Thoracic aorta (tissue), 2 donors: ENCODE measurements around the gene CXorf65. TPM values are rescaled to one million over a fixed set of nuclear protein-coding genes. Genes with fewer than 3 reads are reported as not detected.

ENCODE experiments used
- ATAC-seq: fragments of 150-250 bp; one replicate; pipeline ENCODE4 v1.8.0; 2017; ENCODE audit warnings: low read depth; ENCODE audit not compliant: insufficient number of reproducible peaks, low FRiP score
- DNase-seq: peaks from one replicate; pipeline ENCODE4 v3.0.0-alpha.2; 2020; ENCODE audit warnings: low spot score
- H3K27ac ChIP-seq, 2 donors: fragments of 200-600 bp; sonication (generic); 1 replicate in 1 of 2; 2 replicates in 1 of 2; pipeline ENCODE4 v1.5.1; 2016; ENCODE audit warnings: mild to moderate bottlenecking in 2 of 2, moderate library complexity in 2 of 2
- H3K27me3 ChIP-seq: fragments of 200-600 bp; sonication (generic); replicated peaks from 2 replicates; pipeline ENCODE4 v1.6.0; 2016; ENCODE audit warnings: mild to moderate bottlenecking; ENCODE audit not compliant: insufficient read depth
- H3K36me3 ChIP-seq: fragments of 200-600 bp; sonication (generic); one replicate; pipeline ENCODE4 v1.5.1; 2016
- H3K4me1 ChIP-seq, 2 donors: fragments of 200-600 bp; sonication (generic); 1 replicate in 1 of 2; 2 replicates in 1 of 2; pipeline versions ENCODE4 v1.5.1 to v1.6.0; 2016; ENCODE audit warnings: low read depth in 2 of 2, mild to moderate bottlenecking in 1 of 2; ENCODE audit not compliant: control insufficient read depth in 1 of 2
- H3K4me3 ChIP-seq: fragments of 200-600 bp; sonication (generic); 2 replicates; pipeline ENCODE4 v1.5.1; 2016; ENCODE audit warnings: mild to moderate bottlenecking
- H3K9me3 ChIP-seq: fragments of 200-600 bp; sonication (generic); 2 replicates; pipeline ENCODE4 v1.5.1; 2016
- total RNA-seq, 2 donors: library from RNA; depleted of rRNA; stranded (reverse); fragments of >200 nt; gene quantifications; one replicate each; pipeline versions ENCODE4 v1.1.0 to v1.2.3, GENCODE V29; 2016
- TF ChIP-seq, protein P1 (sequence below): fragments of 200-600 bp; sonication (generic); IDR thresholded peaks from one replicate; pipeline ENCODE4 v1.5.1; 2019; ENCODE audit warnings: antibody characterized with exemption

The CXorf65 gene
- total RNA-seq, 2 donors from 2014 or later, result not detected

DNA sequence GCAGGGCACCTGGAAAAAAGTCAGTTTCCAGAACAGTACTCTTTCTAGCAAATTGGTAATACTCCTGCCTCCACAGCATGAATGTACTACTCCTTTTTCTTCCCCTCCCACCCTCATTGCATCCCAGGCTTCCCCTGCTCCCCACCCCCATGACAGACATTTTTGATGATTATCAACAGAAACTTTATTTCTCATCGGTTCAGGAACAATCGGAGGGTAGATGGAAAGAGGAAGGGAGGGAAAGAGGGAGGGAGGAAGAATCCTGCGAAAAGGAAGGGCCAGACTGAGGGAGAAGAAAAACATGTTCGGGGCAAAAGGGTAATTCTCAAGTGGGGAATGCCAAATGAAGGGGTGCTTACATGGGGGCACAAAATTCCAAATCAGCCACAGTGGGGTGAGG lies 705 bp upstream of the CXorf65 start:
- ATAC-seq, result no peak
- no peak overlapping the region for H3K27ac ChIP-seq
- no peak for DNase-seq
- no peaks in the 10 kb centered on the region for H3K9me3 ChIP-seq
- no peak overlapping the region for H3K4me3 ChIP-seq
- H3K27me3 ChIP-seq, result no peaks in the 10 kb centered on the region
- H3K4me1 ChIP-seq, result no peaks in the 10 kb centered on the region
- TF ChIP-seq, protein P1, sequence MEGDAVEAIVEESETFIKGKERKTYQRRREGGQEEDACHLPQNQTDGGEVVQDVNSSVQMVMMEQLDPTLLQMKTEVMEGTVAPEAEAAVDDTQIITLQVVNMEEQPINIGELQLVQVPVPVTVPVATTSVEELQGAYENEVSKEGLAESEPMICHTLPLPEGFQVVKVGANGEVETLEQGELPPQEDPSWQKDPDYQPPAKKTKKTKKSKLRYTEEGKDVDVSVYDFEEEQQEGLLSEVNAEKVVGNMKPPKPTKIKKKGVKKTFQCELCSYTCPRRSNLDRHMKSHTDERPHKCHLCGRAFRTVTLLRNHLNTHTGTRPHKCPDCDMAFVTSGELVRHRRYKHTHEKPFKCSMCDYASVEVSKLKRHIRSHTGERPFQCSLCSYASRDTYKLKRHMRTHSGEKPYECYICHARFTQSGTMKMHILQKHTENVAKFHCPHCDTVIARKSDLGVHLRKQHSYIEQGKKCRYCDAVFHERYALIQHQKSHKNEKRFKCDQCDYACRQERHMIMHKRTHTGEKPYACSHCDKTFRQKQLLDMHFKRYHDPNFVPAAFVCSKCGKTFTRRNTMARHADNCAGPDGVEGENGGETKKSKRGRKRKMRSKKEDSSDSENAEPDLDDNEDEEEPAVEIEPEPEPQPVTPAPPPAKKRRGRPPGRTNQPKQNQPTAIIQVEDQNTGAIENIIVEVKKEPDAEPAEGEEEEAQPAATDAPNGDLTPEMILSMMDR, result no peak
- no peaks in the 10 kb centered on the region for H3K36me3 ChIP-seq

DNA sequence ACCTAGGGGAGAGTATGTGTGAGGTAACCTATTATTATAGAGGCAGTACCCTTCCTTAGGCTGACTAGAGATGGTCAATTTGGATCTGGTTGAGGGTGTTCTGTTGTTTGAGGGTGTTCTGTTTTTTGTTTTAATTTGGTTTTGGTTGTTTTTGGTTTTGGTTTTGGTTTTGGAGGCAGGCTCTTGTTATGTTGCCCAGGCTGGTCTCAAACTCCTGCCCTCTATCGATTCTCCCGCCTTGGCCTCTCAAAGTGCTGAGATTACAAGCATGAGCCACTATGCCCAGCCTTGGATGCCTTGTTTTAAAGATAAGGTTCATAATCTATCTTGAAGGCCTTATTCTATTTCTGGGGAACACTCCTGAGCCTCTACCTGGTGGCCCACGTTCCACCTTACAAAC lies 912 bp downstream of the CXorf65 start:
- H3K4me1 ChIP-seq, result no peaks in the 10 kb centered on the region
- no peak for DNase-seq
- H3K27ac ChIP-seq, result no peak overlapping the region
- H3K36me3 ChIP-seq, result no peaks in the 10 kb centered on the region
- no peak overlapping the region for H3K4me3 ChIP-seq
- TF ChIP-seq, protein P1, result no peak
- ATAC-seq, result no peak
- H3K27me3 ChIP-seq, result no peaks in the 10 kb centered on the region
- no peaks in the 10 kb centered on the region for H3K9me3 ChIP-seq

DNA sequence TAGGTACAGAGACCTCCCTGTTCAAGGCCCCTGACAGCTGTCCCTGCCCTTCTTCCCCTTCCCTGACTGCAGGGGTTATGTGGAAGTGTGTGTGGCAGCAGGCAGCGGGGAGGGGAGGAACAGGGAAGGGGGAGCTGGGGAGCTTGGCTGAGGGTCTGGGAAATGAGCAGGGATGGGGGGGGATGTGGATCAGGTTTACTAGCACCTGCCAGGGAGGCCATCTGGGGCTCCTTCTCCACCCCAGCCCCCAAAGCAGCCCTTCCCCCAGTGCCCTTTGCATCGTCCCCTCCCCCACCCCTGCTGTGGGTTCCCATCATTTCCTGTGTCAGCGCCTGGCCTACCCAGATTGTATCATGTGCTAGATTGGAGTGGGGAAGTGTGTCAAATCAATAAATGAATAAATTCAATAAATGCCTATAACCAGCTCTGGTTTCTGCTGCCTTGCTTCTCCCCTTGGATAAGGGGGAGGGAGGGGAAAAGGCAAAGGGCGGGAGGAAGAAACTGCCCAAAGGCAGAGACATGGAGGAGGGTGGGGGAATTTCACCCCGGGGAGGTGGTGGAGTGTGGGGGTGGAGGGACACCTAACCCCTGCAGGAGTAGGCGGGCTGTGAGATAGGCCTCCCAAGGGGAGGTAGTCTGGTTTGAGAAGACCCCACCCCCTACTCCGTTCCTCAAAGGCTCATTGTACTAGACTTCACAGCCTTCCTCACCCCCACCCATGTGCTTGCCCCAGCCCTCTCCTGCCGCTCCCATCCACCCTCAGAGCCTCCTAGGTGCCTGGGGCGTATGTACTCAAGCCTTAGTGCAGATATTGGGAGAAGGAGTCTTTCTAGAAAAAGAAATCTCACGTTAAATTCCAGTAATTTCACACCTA lies 3.2 kb downstream of the CXorf65 start:
- H3K36me3 ChIP-seq, result no peaks in the 10 kb centered on the region
- H3K4me1 ChIP-seq, result no peaks in the 10 kb centered on the region
- no peak overlapping the region for H3K27ac ChIP-seq
- TF ChIP-seq, protein P1, result no peak
- no peaks in the 10 kb centered on the region for H3K9me3 ChIP-seq
- DNase-seq (no peak), ATAC-seq (no peak)
- no peaks in the 10 kb centered on the region for H3K27me3 ChIP-seq
- H3K4me3 ChIP-seq, result no peak overlapping the region

DNA sequence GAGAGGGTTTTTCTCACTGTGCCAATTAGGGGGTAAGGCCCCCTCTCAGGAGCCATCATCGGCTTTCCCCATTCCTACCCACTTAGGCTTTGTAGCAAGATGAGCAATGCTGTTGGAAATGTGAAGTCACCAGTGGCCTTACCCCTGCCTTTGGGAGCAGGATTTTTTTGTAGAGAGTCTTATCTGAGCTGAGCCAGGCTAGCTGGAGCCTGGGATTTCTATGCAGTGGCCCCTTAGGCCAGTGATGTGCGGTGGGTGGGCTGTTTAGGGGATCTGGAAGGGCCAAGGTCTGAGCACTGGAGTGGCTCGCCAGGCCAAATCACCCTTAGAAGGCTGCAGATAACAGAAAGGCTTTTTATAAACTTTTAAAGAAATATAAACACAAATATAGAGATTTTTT lies 4.2 kb downstream of the CXorf65 start:
- ATAC-seq (no peak), DNase-seq (no peak)

More for the DNA sequence above, 4.2 kb downstream of the CXorf65 start:
- no peaks in the 10 kb centered on the region for H3K36me3 ChIP-seq
- H3K4me3 ChIP-seq, result no peak overlapping the region
- H3K4me1 ChIP-seq, result no peaks in the 10 kb centered on the region
- H3K27me3 ChIP-seq, result no peaks in the 10 kb centered on the region
- TF ChIP-seq, protein P1, result no peak
- no peaks in the 10 kb centered on the region for H3K9me3 ChIP-seq
- H3K27ac ChIP-seq, result no peak overlapping the region
